HEK293 (cell line): ENCODE data around the gene NCBP2.
A peak's percentile ranks its signal among the peaks of the same experiment; 100 is the strongest.

Experiments
- CTCF ChIA-PET: fragments of 350-600 bp; formaldehyde crosslinking; extraction: SDS; loops from one replicate; lab custom pipeline; 2021; ENCODE audit warnings: antibody characterized with exemption; lab: Yijun Ruan, JAX
- POLR2A ChIA-PET: fragments of 300-600 bp; formaldehyde crosslinking; extraction: SDS; loops from one replicate; lab custom pipeline; 2020; ENCODE audit warnings: antibody characterized with exemption, inconsistent platforms; lab: Yijun Ruan, JAX
- H3K27ac ChIP-seq: fragments of 200-500 bp; sonication (Bioruptor generic); 2 replicates; pipeline ENCODE4 v1.5.1; 2014; ENCODE audit warnings: low read depth, low read length, control low read depth, inconsistent platforms; ENCODE audit errors: extremely low read depth
- H3K36me3 ChIP-seq, 2 experiments: fragments of 200-500 bp in 1 of 2; sonication (Bioruptor generic) in 1 of 2; 1 replicate in 1 of 2; 2 replicates in 1 of 2; pipeline ENCODE4 v1.5.1; 2014 to 2017; ENCODE audit warnings: inconsistent platforms in 2 of 2, low read length in 2 of 2; ENCODE audit not compliant: control insufficient read depth in 2 of 2, insufficient read depth in 1 of 2
- H3K4me1 ChIP-seq: fragments of 200-500 bp; sonication (Bioruptor generic); 2 replicates; pipeline ENCODE4 v1.5.1; 2014; ENCODE audit warnings: mild to moderate bottlenecking, low read length, inconsistent platforms; ENCODE audit not compliant: control insufficient read depth, insufficient read depth
- H3K4me3 ChIP-seq: 2 replicates; pipeline ENCODE4 v1.5.1; 2011; ENCODE audit warnings: low read depth, mild to moderate bottlenecking, control low read depth, low read length, moderate library complexity
- H3K9me3 ChIP-seq: fragments of 200-500 bp; sonication (Bioruptor generic); 2 replicates; pipeline ENCODE4 v1.5.1; 2014; ENCODE audit warnings: low read depth, low read length, inconsistent platforms; ENCODE audit not compliant: control insufficient read depth, insufficient read depth
- KLF9 ChIP-seq: fragments of 450-650 bp; formaldehyde crosslinking; IDR thresholded peaks from 2 replicates; pipeline ENCODE4 v1.5.1; 2016; ENCODE audit warnings: missing biosample characterization, missing genetic modification characterization, low read depth
- REST ChIP-seq: fragments of 450-650 bp; formaldehyde crosslinking; IDR thresholded peaks from 2 replicates; pipeline ENCODE4 v1.5.1; 2016; ENCODE audit warnings: missing biosample characterization, missing genetic modification characterization
- SETDB1 ChIP-seq: IDR thresholded peaks from one replicate; pipeline ENCODE4 v1.6.1; 2017; ENCODE audit warnings: mild to moderate bottlenecking, low read length, moderate library complexity, mixed read lengths; ENCODE audit not compliant: insufficient read length
- ZBTB26 ChIP-seq: fragments of 450-650 bp; formaldehyde crosslinking; optimal IDR thresholded peaks from 2 replicates; pipeline ENCODE3; 2016; ENCODE audit warnings: missing biosample characterization, mild to moderate bottlenecking, missing genetic modification characterization
- ZBTB49 ChIP-seq: fragments of 450-650 bp; formaldehyde crosslinking; IDR thresholded peaks from 2 replicates; pipeline ENCODE4 v1.5.1; 2016; ENCODE audit warnings: missing biosample characterization, missing genetic modification characterization, low read depth
- ZFP37 ChIP-seq: fragments of 450-650 bp; formaldehyde crosslinking; IDR thresholded peaks from 2 replicates; pipeline ENCODE4 v1.5.1; 2016; ENCODE audit warnings: missing biosample characterization, missing genetic modification characterization
- ZNF16 ChIP-seq: fragments of 450-650 bp; formaldehyde crosslinking; IDR thresholded peaks from 2 replicates; pipeline ENCODE4 v1.5.1; 2016; ENCODE audit warnings: low read depth, missing biosample characterization, missing genetic modification characterization
- ZNF248 ChIP-seq: fragments of 450-650 bp; formaldehyde crosslinking; IDR thresholded peaks from 2 replicates; pipeline ENCODE4 v1.5.1; 2017; ENCODE audit warnings: missing biosample characterization, missing genetic modification characterization
- ZNF280D ChIP-seq: fragments of 450-650 bp; formaldehyde crosslinking; IDR thresholded peaks from 2 replicates; pipeline ENCODE4 v1.5.1; 2016; ENCODE audit warnings: missing biosample characterization, missing genetic modification characterization
- ZNF292 ChIP-seq: fragments of 450-650 bp; formaldehyde crosslinking; IDR thresholded peaks from 2 replicates; pipeline ENCODE4 v1.5.1; 2016; ENCODE audit warnings: low read depth, missing biosample characterization, missing genetic modification characterization, borderline replicate concordance
- ZNF341 ChIP-seq: fragments of 450-650 bp; formaldehyde crosslinking; IDR thresholded peaks from 2 replicates; pipeline ENCODE4; 2016; ENCODE audit warnings: low read depth, missing biosample characterization, missing genetic modification characterization
- ZNF558 ChIP-seq: fragments of 450-650 bp; formaldehyde crosslinking; IDR thresholded peaks from 2 replicates; pipeline ENCODE4 v1.5.1; 2016; ENCODE audit warnings: missing biosample characterization, missing genetic modification characterization
- ZNF639 ChIP-seq: fragments of 450-650 bp; formaldehyde crosslinking; IDR thresholded peaks from 2 replicates; pipeline ENCODE4 v1.5.1; 2016; ENCODE audit warnings: missing biosample characterization, missing genetic modification characterization
- ZNF843 ChIP-seq: fragments of 450-650 bp; formaldehyde crosslinking; IDR thresholded peaks from 2 replicates; pipeline ENCODE4 v1.5.1; 2016; ENCODE audit warnings: missing biosample characterization, missing genetic modification characterization
- TF ChIP-seq, protein P1 (sequence below): fragments of 450-650 bp; formaldehyde crosslinking; IDR thresholded peaks from 2 replicates; pipeline ENCODE4 v1.5.1; 2017; ENCODE audit warnings: missing biosample characterization, missing genetic modification characterization

Gene NCBP2

DNA sequence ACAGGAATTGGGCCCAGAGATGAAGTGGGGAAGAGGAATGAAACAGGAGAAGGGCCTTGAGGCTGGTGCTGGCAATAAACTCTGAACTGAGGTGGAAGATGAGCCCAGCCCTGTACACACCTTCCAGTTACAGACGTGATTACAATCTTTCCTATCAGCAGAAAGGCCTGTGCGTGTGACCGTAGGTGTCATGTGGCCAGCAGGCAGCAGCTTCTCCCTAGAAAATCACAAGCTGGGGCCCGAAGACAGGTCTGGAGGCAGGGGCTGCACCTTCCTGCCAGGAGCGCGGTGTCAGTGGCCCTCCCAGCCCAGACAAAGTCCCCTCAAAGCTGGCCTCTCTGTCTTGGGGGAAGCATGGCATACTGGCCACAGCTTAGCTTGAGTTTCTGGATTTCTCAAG is 43.0 kb upstream of the NCBP2 start:
- no peak overlapping the region for H3K27ac ChIP-seq
- TF ChIP-seq, protein P1, sequence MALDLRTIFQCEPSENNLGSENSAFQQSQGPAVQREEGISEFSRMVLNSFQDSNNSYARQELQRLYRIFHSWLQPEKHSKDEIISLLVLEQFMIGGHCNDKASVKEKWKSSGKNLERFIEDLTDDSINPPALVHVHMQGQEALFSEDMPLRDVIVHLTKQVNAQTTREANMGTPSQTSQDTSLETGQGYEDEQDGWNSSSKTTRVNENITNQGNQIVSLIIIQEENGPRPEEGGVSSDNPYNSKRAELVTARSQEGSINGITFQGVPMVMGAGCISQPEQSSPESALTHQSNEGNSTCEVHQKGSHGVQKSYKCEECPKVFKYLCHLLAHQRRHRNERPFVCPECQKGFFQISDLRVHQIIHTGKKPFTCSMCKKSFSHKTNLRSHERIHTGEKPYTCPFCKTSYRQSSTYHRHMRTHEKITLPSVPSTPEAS (tag by site-specific recombination): no peak
- TF ChIP-seq ZNF843: no peak
- TF ChIP-seq KLF9 (tag by site-specific recombination): no peak
- no peak for TF ChIP-seq ZBTB49
- no peak for TF ChIP-seq ZNF639 (tag by site-specific recombination)
- no peak for TF ChIP-seq ZNF248 (tag by site-specific recombination)
- H3K4me3 ChIP-seq: no peak overlapping the region
- no peaks in the 10 kb centered on the region for H3K4me1 ChIP-seq
- CTCF ChIA-PET: no interaction called here
- POLR2A ChIA-PET: no interaction called here
- H3K36me3 ChIP-seq: no peaks in the 10 kb centered on the region
- no peaks in the 10 kb centered on the region for H3K9me3 ChIP-seq

DNA sequence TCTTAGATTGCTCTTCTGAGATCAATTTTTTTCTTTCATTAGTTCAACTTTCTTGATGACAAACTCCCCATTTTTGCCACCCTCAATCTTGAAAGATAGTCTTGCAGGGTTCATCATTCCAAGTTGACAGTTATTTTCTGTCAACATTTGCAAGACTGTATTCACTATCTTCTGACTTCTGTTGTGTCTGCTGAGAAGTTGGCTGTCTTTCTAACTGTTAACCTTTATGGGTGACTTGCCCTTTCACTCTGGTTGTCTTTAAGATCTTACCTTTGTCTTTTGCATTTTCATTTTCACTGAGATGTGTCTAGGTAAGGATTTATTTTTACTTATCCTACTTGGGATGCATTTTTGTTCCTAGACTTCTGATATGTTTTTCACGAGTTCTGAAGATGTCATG is 40.9 kb upstream of the NCBP2 start:
- POLR2A ChIA-PET: no interaction called here
- no peaks in the 10 kb centered on the region for H3K4me1 ChIP-seq

More for the DNA sequence above, 40.9 kb upstream of the NCBP2 start:
- Histone ChIP-seq H3K4me3 (no peak overlapping the region), H3K27ac (no peak overlapping the region), H3K36me3 (no peaks in the 10 kb centered on the region), H3K9me3 (no peaks in the 10 kb centered on the region)
- TF ChIP-seq ZNF292 (tag by site-specific recombination) (no peak), ZNF280D (tag by site-specific recombination) (0 out of 2 replicates have a peak, but pooled peaks have one; percentile 55), ZBTB26 (tag by site-specific recombination) (no peak), ZNF16 (no peak), ZNF341 (tag by site-specific recombination) (no peak), ZNF558 (tag by site-specific recombination) (no peak), ZFP37 (tag by site-specific recombination) (no peak), SETDB1 (peak; percentile 94), REST (tag by site-specific recombination) (no peak)
- CTCF ChIA-PET: no interaction called here
